Endothelial cell of umbilical vein (primary cell): ENCODE results near the gene MAP4K1. TPM values are rescaled to one million over a fixed set of nuclear protein-coding genes. Genes with fewer than 3 reads are reported as not detected.

Experiments
- BruUV-seq: library from RNA; stranded (reverse); fragments of 400-500 nt; replicated peaks from 2 replicates; lab custom pipeline; 2021; lab: Mats Ljungman, UMichigan
- CTCF ChIA-PET: fragments of 300-600, 350-600 bp; sonication (Branson Sonifier 250); formaldehyde crosslinking; loops from one replicate; lab custom pipeline; 2021; ENCODE audit warnings: antibody characterized with exemption, inconsistent platforms; lab: Charles Lee
- POLR2A ChIA-PET: fragments of 300-600, 350-600 bp; sonication (Branson Sonifier 250); formaldehyde crosslinking; loops from one replicate; lab custom pipeline; 2021; ENCODE audit warnings: antibody characterized with exemption, inconsistent platforms; lab: Charles Lee
- DNase-seq: peaks from one replicate; pipeline ENCODE4 v3.0.0-alpha.2; 2011; ENCODE audit warnings: low read depth, low spot score
- FAIRE-seq: peaks from 2 replicates; lab custom pipeline; 2011; peaks lifted over from hg19 to GRCh38; lab: Jason Lieb, UNC
- H2AFZ ChIP-seq: 2 replicates; pipeline ENCODE4 v1.6.0; 2012; ENCODE audit warnings: low read depth, low read length, control low read depth, inconsistent platforms
- H3K27ac ChIP-seq: 2 replicates; pipeline ENCODE4 v1.5.1; 2011; ENCODE audit warnings: low read depth, mild to moderate bottlenecking, control low read depth, low read length, moderate library complexity; ENCODE audit not compliant: insufficient read depth
- H3K27me3 ChIP-seq, 2 experiments: 2 replicates each; pipeline versions ENCODE4 v1.6.0 to v1.6.1; 2011; ENCODE audit warnings: low read length in 2 of 2, mixed read lengths in 1 of 2; ENCODE audit not compliant: control insufficient read depth in 2 of 2, insufficient read depth in 2 of 2
- H3K36me3 ChIP-seq, 2 experiments: 2 replicates in 1 of 2; 3 replicates in 1 of 2; pipeline ENCODE4 v1.5.1; 2011; ENCODE audit warnings: low read length in 2 of 2, mild to moderate bottlenecking in 1 of 2, moderate library complexity in 1 of 2; ENCODE audit not compliant: control insufficient read depth in 2 of 2, insufficient read depth in 2 of 2; ENCODE audit errors: extremely low read depth in 1 of 2
- H3K4me1 ChIP-seq: 3 replicates; pipeline ENCODE4 v1.5.1; 2011; ENCODE audit warnings: mild to moderate bottlenecking, low read length; ENCODE audit not compliant: control insufficient read depth, insufficient read depth; ENCODE audit errors: extremely low read depth
- H3K4me2 ChIP-seq: 2 replicates; pipeline ENCODE4 v1.6.1; 2011; ENCODE audit warnings: low read length, control low read depth, mixed read lengths; ENCODE audit not compliant: insufficient read depth
- H3K4me3 ChIP-seq, 3 experiments: fragments of 200-600 bp in 1 of 3; sonication (generic), shearing (Covaris generic) in 1 of 3; replicated peaks in 1 of 3; 2 replicates each; pipeline ENCODE4 v1.5.1; 2011 to 2016; ENCODE audit warnings: control low read depth in 3 of 3, low read length in 3 of 3, mild to moderate bottlenecking in 2 of 3, inconsistent platforms in 1 of 3, low read depth in 1 of 3, moderate library complexity in 1 of 3; ENCODE audit not compliant: insufficient read depth in 1 of 3
- H3K79me2 ChIP-seq: 2 replicates; pipeline ENCODE4 v1.6.0; 2012; ENCODE audit warnings: low read length, inconsistent platforms; ENCODE audit not compliant: control insufficient read depth, insufficient read depth
- H3K9ac ChIP-seq: replicated peaks from 2 replicates; pipeline ENCODE3; 2011; ENCODE audit warnings: low read length, control low read depth; ENCODE audit not compliant: insufficient read depth; ENCODE audit errors: extremely low read depth
- H3K9me1 ChIP-seq: replicated peaks from 3 replicates; pipeline ENCODE4 v1.6.0; 2011; ENCODE audit warnings: mild to moderate bottlenecking, low read length; ENCODE audit not compliant: control insufficient read depth, insufficient read depth; ENCODE audit errors: extremely low read depth
- H3K9me3 ChIP-seq: replicated peaks from 2 replicates; pipeline ENCODE4 v1.5.1; 2012; ENCODE audit warnings: low read length, inconsistent platforms; ENCODE audit not compliant: control insufficient read depth, insufficient read depth
- H4K20me1 ChIP-seq: replicated peaks from 2 replicates; pipeline ENCODE3; 2011; ENCODE audit warnings: mild to moderate bottlenecking, low read length; ENCODE audit not compliant: control insufficient read depth, insufficient read depth; ENCODE audit errors: extremely low read depth
- FOS ChIP-seq: IDR thresholded peaks from 2 replicates; pipeline ENCODE4 v1.6.1; 2011; ENCODE audit warnings: mild to moderate bottlenecking, low read length, moderate library complexity, borderline replicate concordance; ENCODE audit not compliant: insufficient read depth
- JUN ChIP-seq: IDR thresholded peaks from 2 replicates; pipeline ENCODE4 v1.6.1; 2011; ENCODE audit warnings: borderline replicate concordance, low read depth; ENCODE audit not compliant: insufficient read length, insufficient read depth
- MYC ChIP-seq: IDR thresholded peaks from one replicate; pipeline ENCODE4 v1.6.1; 2011; ENCODE audit warnings: mild to moderate bottlenecking, low read depth, low read length
- POLR2A ChIP-seq: IDR thresholded peaks from 2 replicates; pipeline ENCODE4 v1.6.1; 2012; ENCODE audit warnings: low read depth, mild to moderate bottlenecking, control low read depth, low read length
- POLR2AphosphoS5 ChIP-seq: IDR thresholded peaks from 2 replicates; pipeline ENCODE4 v1.6.1; 2012; ENCODE audit warnings: low read depth, mild to moderate bottlenecking, control low read depth, low read length, moderate library complexity; ENCODE audit not compliant: insufficient read depth
- dilution Hi-C: fragments of 300-500 bp; cut with MboI; formaldehyde crosslinking; loops from one replicate; pipeline ENCODE4 v1.15.0; 2019; ENCODE audit warnings: low sequenced_read_pairs; ENCODE audit not compliant: extremely low pct_ligation_motif_present
- intact Hi-C: fragments of 100-400 bp; cut with micrococcal nuclease; formaldehyde crosslinking; loops from one replicate; pipeline ENCODE4 v1.10.0; 2022
- polyA plus RNA-seq, 4 experiments: library from polyadenylated mRNA; depleted of rRNA in 3 of 4; stranded (reverse) in 3 of 4; unstranded in 1 of 4; fragments of >200 nt; gene quantifications; 2 replicates each; pipeline versions ENCODE4 v1.2.1 to v1.2.3, GENCODE V29; 2011 to 2012; ENCODE audit warnings: missing spikeins in 1 of 4
- total RNA-seq: library from RNA; stranded (reverse); gene quantifications from 2 replicates; pipeline ENCODE4 v1.2.3, GENCODE V29; 2021
- TF ChIP-seq, protein P1 (sequence below), 2 donors: IDR thresholded peaks; 1 replicate in 1 of 2; 2 replicates in 1 of 2; pipeline ENCODE4 v1.5.1; 2011; ENCODE audit warnings: low read length in 2 of 2, mild to moderate bottlenecking in 2 of 2, moderate library complexity in 2 of 2, control low read depth in 1 of 2, inconsistent platforms in 1 of 2, low read depth in 1 of 2; ENCODE audit not compliant: insufficient read depth in 1 of 2; ENCODE audit errors: extremely low read depth in 1 of 2
- TF ChIP-seq, protein P2 (sequence below): IDR thresholded peaks from 2 replicates; pipeline ENCODE4 v1.6.1; 2011; ENCODE audit not compliant: insufficient read depth, insufficient read length

MAP4K1 gene
- total and polyA plus RNA-seq, 2 donors (not counting 3 experiments of a cell fraction or from before 2014, with no cell fraction given), result 0.12 to 1.6 TPM

DNA sequence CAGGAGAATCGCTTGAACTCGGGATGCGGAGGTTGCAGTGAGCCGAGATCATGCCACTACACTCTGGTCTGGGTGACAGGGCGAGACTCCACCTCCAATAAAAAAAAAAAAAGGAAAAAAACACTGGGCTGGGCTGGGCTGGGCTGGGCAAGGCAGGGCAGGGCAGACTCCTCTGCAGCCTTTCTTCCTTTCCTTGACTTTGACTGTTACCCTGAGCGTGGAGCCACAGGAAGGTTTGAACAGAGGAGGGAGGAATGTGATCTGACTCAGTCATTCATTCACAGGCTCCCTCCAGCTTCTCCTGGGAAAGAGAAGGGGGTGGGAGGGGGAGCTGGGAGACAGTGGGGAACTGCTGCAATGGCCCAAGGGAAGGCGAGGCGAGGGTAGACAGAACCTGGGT lies 27.0 kb upstream of the MAP4K1 start:
- H3K79me2 ChIP-seq, result peaks cover 23% of the 10 kb centered on the region
- H4K20me1 ChIP-seq, result no peaks in the 10 kb centered on the region
- no TSS peak for BruUV-seq
- ChIA-PET POLR2A (no interaction called here), CTCF (interaction anchor here (1.2 to 5.0 kb wide), 2 partner anchors 9 to 74 kb away, joined by 3 to 57 read pairs; no protein-coding TSS in a partner anchor)
- peaks cover 6% of the 10 kb centered on the region for H3K4me1 ChIP-seq
- H3K27ac ChIP-seq, result no peak overlapping the region
- dilution Hi-C loops, result no loop called here
- DNase-seq (no peak), FAIRE-seq (no peak)
- H3K9me1 ChIP-seq, result no peaks in the 10 kb centered on the region
- no peaks in the 10 kb centered on the region for H3K36me3 ChIP-seq
- TF ChIP-seq JUN, result no peak
- TF ChIP-seq, protein P1, sequence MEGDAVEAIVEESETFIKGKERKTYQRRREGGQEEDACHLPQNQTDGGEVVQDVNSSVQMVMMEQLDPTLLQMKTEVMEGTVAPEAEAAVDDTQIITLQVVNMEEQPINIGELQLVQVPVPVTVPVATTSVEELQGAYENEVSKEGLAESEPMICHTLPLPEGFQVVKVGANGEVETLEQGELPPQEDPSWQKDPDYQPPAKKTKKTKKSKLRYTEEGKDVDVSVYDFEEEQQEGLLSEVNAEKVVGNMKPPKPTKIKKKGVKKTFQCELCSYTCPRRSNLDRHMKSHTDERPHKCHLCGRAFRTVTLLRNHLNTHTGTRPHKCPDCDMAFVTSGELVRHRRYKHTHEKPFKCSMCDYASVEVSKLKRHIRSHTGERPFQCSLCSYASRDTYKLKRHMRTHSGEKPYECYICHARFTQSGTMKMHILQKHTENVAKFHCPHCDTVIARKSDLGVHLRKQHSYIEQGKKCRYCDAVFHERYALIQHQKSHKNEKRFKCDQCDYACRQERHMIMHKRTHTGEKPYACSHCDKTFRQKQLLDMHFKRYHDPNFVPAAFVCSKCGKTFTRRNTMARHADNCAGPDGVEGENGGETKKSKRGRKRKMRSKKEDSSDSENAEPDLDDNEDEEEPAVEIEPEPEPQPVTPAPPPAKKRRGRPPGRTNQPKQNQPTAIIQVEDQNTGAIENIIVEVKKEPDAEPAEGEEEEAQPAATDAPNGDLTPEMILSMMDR (IDR thresholded peaks at IDR 0.05; ENCODE audit: extremely low read depth in 1 of 2, insufficient read depth in 1 of 2, low read depth in 1 of 2, low read length in 2 of 2), result no peak
- no peak for TF ChIP-seq POLR2A
- TF ChIP-seq FOS, result no peak
- TF ChIP-seq, protein P2, sequence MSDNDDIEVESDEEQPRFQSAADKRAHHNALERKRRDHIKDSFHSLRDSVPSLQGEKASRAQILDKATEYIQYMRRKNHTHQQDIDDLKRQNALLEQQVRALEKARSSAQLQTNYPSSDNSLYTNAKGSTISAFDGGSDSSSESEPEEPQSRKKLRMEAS, result no peak
- TF ChIP-seq MYC, result no peak
- TF ChIP-seq POLR2AphosphoS5, result no peak
- no peaks in the 10 kb centered on the region for H3K9me3 ChIP-seq
- H3K27me3 ChIP-seq, result no peaks in the 10 kb centered on the region
- no peak overlapping the region for H3K4me3 ChIP-seq
- no peak overlapping the region for H2AFZ ChIP-seq
- no peak overlapping the region for H3K9ac ChIP-seq
- intact Hi-C loops, result loop anchor here (10.0 kb wide), 1 partner anchor 210 kb away; no protein-coding TSS in a partner anchor
- H3K4me2 ChIP-seq, result no peak overlapping the region
